Suprapubic skin (tissue), 4 donors: ENCODE results near the gene PIK3R2. TPM values are rescaled to one million over a fixed set of nuclear protein-coding genes. Genes with fewer than 3 reads are reported as not detected.

Experiments used
- DNase-seq, 2 donors: peaks; one replicate each; pipeline ENCODE4 v3.0.0-alpha.2; 2019; ENCODE audit warnings: low spot score in 2 of 2
- H3K27ac ChIP-seq: fragments of 200-600 bp; sonication (generic); one replicate; pipeline ENCODE4 v1.5.1; 2019
- H3K27me3 ChIP-seq: fragments of 200-600 bp; sonication (generic); one replicate; pipeline ENCODE4 v1.5.1; 2019
- H3K36me3 ChIP-seq: fragments of 200-600 bp; sonication (generic); one replicate; pipeline ENCODE4 v1.5.1; 2019
- H3K4me1 ChIP-seq: fragments of 200-600 bp; sonication (generic); one replicate; pipeline ENCODE4 v1.5.1; 2019
- H3K4me3 ChIP-seq: fragments of 200-600 bp; sonication (generic); one replicate; pipeline ENCODE4 v1.5.1; 2019; ENCODE audit warnings: mild to moderate bottlenecking
- H3K9me3 ChIP-seq: fragments of 200-600 bp; sonication (generic); one replicate; pipeline ENCODE4 v1.5.1; 2019
- CTCF ChIP-seq, 2 donors: fragments of 200-600 bp in 1 of 2; fragments of 450-650 bp in 1 of 2; sonication (generic) in 1 of 2; IDR thresholded peaks; one replicate each; pipeline ENCODE4 v1.5.1; 2016 to 2019; ENCODE audit warnings: antibody characterized with exemption in 2 of 2, mild to moderate bottlenecking in 1 of 2, moderate library complexity in 1 of 2
- EP300 ChIP-seq: sonication (generic); formaldehyde crosslinking; IDR thresholded peaks from one replicate; pipeline ENCODE4 v1.6.1; 2017; ENCODE audit warnings: antibody characterized with exemption
- POLR2A ChIP-seq, 2 donors: fragments of 450-650 bp; IDR thresholded peaks; one replicate each; pipeline ENCODE4 v1.6.1; 2017; ENCODE audit warnings: antibody characterized with exemption in 2 of 2, mild to moderate bottlenecking in 2 of 2, moderate library complexity in 2 of 2
- POLR2AphosphoS5 ChIP-seq, 3 donors: sonication (generic); formaldehyde crosslinking; IDR thresholded peaks; one replicate each; pipeline ENCODE4 v1.6.1; 2017; ENCODE audit warnings: antibody characterized with exemption in 3 of 3
- WGBS: methylation state at CpG from one replicate; pipeline ENCODE4 v1.1.5; 2018; 5-methylcytosine and 5-hydroxymethylcytosine counted together
- total RNA-seq, 4 donors: library from RNA; depleted of rRNA; stranded (reverse); fragments of >200 nt; gene quantifications; one replicate each; pipeline ENCODE4 v1.1.0, GENCODE V29; 2016

Gene PIK3R2
- total RNA-seq, 4 donors from 2014 or later, result 14.1 to 25.9 (median 19.5) TPM

- Histone ChIP-seq H3K4me3 (no peak overlapping the region), H3K9me3 (no peaks in the 10 kb centered on the region), H3K36me3 (no peaks in the 10 kb centered on the region), H3K27ac (no peak overlapping the region), H3K4me1 (no peaks in the 10 kb centered on the region), H3K27me3 (no peaks in the 10 kb centered on the region)
- TF ChIP-seq POLR2A (IDR thresholded peaks at IDR 0.05) (no peak), EP300 (no peak), POLR2AphosphoS5 (IDR thresholded peaks at IDR 0.05) (no peak), CTCF (IDR thresholded peaks at IDR 0.05) (no peak)
- DNase-seq, result no peak
- WGBS, result 67% methylated on average over 6 of the region's 6 CpGs
These were observed 32.6 kb downstream of the PIK3R2 start for GRCh38 chr19:18185538-18185937.

DNA sequence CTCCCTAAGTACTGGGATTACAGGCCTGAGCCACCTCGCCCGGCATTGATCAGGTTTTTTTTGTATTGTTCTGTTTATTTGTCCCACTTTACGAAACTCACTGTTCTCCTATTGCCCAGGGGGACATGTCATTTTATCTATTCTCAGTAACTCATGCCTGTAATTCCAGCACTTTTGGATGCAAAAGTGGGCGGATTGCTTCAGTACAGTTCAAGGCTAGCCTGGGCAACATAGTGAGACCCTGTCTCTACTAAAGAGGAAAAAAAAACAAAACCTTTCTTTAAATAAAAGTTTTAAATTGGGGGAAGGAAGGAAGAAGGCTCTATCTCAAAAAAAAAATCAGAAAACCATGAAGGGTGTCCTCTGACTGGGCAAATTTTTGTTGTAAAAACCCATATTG is 37.3 kb downstream of the PIK3R2 start:
- H3K9me3 ChIP-seq, result no peaks in the 10 kb centered on the region
- 78% methylated on average over 4 of the region's 4 CpGs for WGBS
- H3K27me3 ChIP-seq, result no peaks in the 10 kb centered on the region
- no peak overlapping the region for H3K4me3 ChIP-seq
- no peak for TF ChIP-seq CTCF (IDR thresholded peaks at IDR 0.05)
- no peak for TF ChIP-seq POLR2A (IDR thresholded peaks at IDR 0.05)
- TF ChIP-seq EP300, result no peak
- TF ChIP-seq POLR2AphosphoS5 (IDR thresholded peaks at IDR 0.05), result no peak
- peaks cover 26% of the 10 kb centered on the region for H3K4me1 ChIP-seq
- H3K27ac ChIP-seq, result no peak overlapping the region
- H3K36me3 ChIP-seq, result no peaks in the 10 kb centered on the region
- no peak for DNase-seq

DNA sequence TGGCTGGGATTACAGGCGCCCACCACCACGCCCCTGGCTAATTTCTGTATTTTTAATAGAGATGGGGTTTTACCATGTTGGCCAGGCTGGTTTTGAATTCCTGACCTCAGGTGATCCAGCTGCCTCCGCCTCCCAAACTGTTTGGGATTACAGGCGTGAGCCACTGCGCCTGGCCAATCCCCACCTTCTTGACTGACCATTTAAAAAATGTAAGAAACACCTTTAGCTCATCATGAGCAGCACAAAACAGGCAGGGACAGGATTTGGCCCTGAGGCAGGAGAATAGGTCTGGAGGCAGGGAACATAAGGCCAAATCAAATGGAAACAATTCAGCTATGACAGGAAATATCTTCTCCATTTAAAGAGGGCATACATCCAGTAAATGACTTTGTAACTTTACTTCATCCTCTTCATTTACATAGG is 38.7 kb downstream of the PIK3R2 start:
- 63% methylated on average over 5 of the region's 5 CpGs for WGBS
- no peak for TF ChIP-seq CTCF (IDR thresholded peaks at IDR 0.05)
- TF ChIP-seq POLR2AphosphoS5 (IDR thresholded peaks at IDR 0.05), result no peak
- no peak for TF ChIP-seq POLR2A (IDR thresholded peaks at IDR 0.05)
- no peak for TF ChIP-seq EP300
- peaks cover 26% of the 10 kb centered on the region for H3K4me1 ChIP-seq
- H3K4me3 ChIP-seq, result peak overlapping the region; percentile 88
- DNase-seq, result no peak
- no peaks in the 10 kb centered on the region for H3K9me3 ChIP-seq
- peaks cover 7% of the 10 kb centered on the region for H3K36me3 ChIP-seq
- H3K27me3 ChIP-seq, result no peaks in the 10 kb centered on the region
- H3K27ac ChIP-seq, result peak overlapping the region; percentile 96

DNA sequence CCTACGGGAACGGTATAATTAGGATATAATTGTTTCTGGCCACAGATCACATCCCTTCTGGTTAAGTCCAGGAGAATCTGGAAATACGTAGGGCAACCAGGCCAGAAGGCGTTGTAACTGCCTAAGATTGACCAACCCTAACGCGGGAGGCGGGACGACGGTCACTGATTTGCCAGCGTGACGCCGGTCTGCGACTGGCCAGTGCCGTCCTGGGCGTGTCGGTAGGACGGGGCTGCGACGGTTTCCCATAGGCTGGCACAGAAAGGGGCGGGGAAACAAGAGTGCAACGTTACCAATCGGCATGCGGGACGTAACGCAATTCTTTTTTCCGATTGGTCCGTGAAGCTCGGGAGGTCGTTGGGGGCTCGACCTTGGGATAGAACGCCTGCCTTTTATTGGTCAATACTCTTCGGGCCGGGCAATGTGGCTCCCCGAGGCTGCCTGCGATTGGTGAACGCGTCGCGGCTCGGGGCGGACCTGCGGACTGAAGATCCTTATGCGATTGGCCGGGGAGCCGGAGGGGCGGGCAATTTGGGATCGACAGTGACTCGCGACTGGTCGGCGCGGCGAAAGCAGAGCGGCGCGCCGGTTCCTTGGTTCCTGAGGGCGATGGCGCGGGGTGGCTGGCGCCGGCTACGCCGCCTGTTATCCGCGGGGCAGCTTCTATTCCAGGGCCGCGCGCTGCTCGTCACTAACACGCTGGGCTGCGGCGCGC is 39.9 kb downstream of the PIK3R2 start, which contains the start of gene MPV17L2:
Gene MPV17L2, plus strand, starts transcription at position 546 of the 715 bp plus-strand sequence. Its CDS starts 64 bp downstream, at position 610.
- Histone ChIP-seq H3K27me3 (no peaks in the 10 kb centered on the region), H3K36me3 (peaks cover 17% of the 10 kb centered on the region), H3K9me3 (no peaks in the 10 kb centered on the region), H3K27ac (peak within 1 kb of the TSS; percentile 96), H3K4me1 (peaks cover 26% of the 10 kb centered on the region), H3K4me3 (peak within 1 kb of the TSS; percentile 88)
- DNase-seq, result peak; percentile 100
- under 1% methylated on average over 20 of the region's 74 CpGs for whole genome bisulfite sequencing
- no peak for TF ChIP-seq CTCF (IDR thresholded peaks at IDR 0.05)
- TF ChIP-seq POLR2AphosphoS5 (IDR thresholded peaks at IDR 0.05), result peak; percentile 48 to 93 (median 52)
- no peak for TF ChIP-seq EP300
- peak in 1 of 2 donors; percentile 48 for TF ChIP-seq POLR2A (IDR thresholded peaks at IDR 0.05)

DNA sequence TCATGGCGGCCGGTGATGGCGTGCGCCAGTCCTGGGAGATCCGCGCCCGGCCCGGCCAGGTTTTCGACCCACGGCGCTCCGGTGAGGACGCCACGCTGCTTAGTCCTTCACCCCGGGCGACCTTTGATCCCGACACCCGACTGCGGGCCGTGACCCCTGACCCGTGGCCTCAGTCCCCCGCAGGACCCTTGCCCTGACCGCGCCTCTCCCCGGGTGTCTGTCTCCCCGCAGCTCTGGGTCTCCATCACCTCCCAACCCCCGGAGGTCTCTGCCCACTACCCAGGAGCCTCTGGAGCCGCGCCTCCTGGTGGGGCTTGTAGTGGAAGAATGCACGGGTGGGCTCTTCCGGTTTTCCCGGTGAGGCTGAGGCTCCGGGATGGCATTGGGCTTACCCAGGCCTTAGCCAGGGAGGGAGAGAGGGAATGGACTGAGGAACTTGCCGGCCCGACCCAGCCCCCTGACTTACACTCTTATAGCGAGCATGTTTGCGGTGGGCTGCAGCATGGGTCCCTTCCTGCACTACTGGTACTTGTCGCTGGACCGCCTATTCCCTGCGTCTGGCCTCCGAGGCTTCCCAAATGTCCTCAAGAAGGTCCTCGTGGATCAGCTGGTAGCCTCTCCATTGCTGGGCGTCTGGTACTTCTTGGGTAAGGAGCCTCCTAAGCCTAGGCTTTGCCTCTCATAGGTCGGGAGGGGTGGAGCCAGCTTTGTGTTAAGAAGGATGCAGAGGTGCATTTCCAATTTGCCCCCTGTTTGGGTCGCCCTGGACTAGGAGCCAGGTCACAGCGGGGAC is 40.6 kb downstream of the PIK3R2 start:
- H3K4me1 ChIP-seq, result peaks cover 26% of the 10 kb centered on the region
- DNase-seq, result peak in 1 of 2 donors; percentile 80
- peaks cover 25% of the 10 kb centered on the region for H3K36me3 ChIP-seq
- peak overlapping the region; percentile 73 for H3K27ac ChIP-seq
- H3K4me3 ChIP-seq, result peak overlapping the region; percentile 88
- WGBS, result 33% methylated on average over 4 of the region's 46 CpGs
- H3K27me3 ChIP-seq, result no peaks in the 10 kb centered on the region
- no peaks in the 10 kb centered on the region for H3K9me3 ChIP-seq
- TF ChIP-seq POLR2A (IDR thresholded peaks at IDR 0.05) (no peak), POLR2AphosphoS5 (IDR thresholded peaks at IDR 0.05) (no peak), CTCF (IDR thresholded peaks at IDR 0.05) (no peak), EP300 (no peak)
